GM23338 (cell line): ENCODE data around the gene SLC2A8. TPM values are rescaled to one million over a fixed set of nuclear protein-coding genes. Genes with fewer than 3 reads are reported as not detected.

ENCODE experiments used
- ATAC-seq: fragments of 200-7000 bp; cut with Tn5 transposase; 3 replicates; pipeline ENCODE4 v1.9.1; 2020
- DNase-seq: peaks from one replicate; pipeline ENCODE4 v3.0.0-alpha.2; 2015; ENCODE audit warnings: low spot score
- H2AFZ ChIP-seq: fragments of 200-600 bp; sonication (generic); 2 replicates; pipeline ENCODE4 v1.8.0; 2016; ENCODE audit warnings: antibody characterized with exemption, mild to moderate bottlenecking, moderate library complexity
- H3F3A ChIP-seq: fragments of 200-600 bp; sonication (generic); replicated peaks from 2 replicates; pipeline ENCODE4 v1.8.0; 2017; ENCODE audit warnings: antibody characterized with exemption, mixed run types, low read depth
- H3K27ac ChIP-seq: fragments of 200-600 bp; sonication (generic); 2 replicates; pipeline ENCODE4 v1.6.1; 2016; ENCODE audit warnings: low read depth
- H3K27me3 ChIP-seq: fragments of 200-600 bp; sonication (generic); 2 replicates; pipeline ENCODE4 v1.8.0; 2016; ENCODE audit warnings: mild to moderate bottlenecking, mixed run types, moderate library complexity; ENCODE audit not compliant: insufficient read depth
- H3K36me3 ChIP-seq: fragments of 200-600 bp; sonication (generic); 2 replicates; pipeline ENCODE4 v1.8.0; 2016; ENCODE audit warnings: mild to moderate bottlenecking; ENCODE audit not compliant: insufficient read depth
- H3K4me1 ChIP-seq: fragments of 200-600 bp; sonication (generic); 2 replicates; pipeline ENCODE4 v1.8.0; 2016; ENCODE audit warnings: mild to moderate bottlenecking, moderate library complexity; ENCODE audit not compliant: insufficient read depth
- H3K4me2 ChIP-seq: fragments of 200-600 bp; sonication (generic); 2 replicates; pipeline ENCODE4 v1.7.1; 2017; ENCODE audit warnings: mixed run types
- H3K4me3 ChIP-seq: fragments of 200-600 bp; sonication (generic); 2 replicates; pipeline ENCODE4 v1.6.1; 2016; ENCODE audit warnings: mixed run types
- H3K79me2 ChIP-seq: fragments of 200-600 bp; sonication (generic); replicated peaks from 2 replicates; pipeline ENCODE4 v1.8.0; 2017; ENCODE audit warnings: mild to moderate bottlenecking; ENCODE audit not compliant: insufficient read depth
- H3K9me2 ChIP-seq: fragments of 200-600 bp; sonication (generic); 2 replicates; pipeline ENCODE4 v1.8.0; 2017; ENCODE audit not compliant: insufficient read depth
- H4K20me1 ChIP-seq: fragments of 200-600 bp; sonication (generic); replicated peaks from 2 replicates; pipeline ENCODE4 v1.8.0; 2017; ENCODE audit warnings: mild to moderate bottlenecking; ENCODE audit not compliant: insufficient read depth
- H3K27ac Mint-ChIP-seq: 2 replicates; pipeline ENCODE4 v1.8.0; 2020; ENCODE audit warnings: inconsistent platforms, mild to moderate bottlenecking, moderate library complexity, mixed read lengths
- H3K27me3 Mint-ChIP-seq: 3 replicates; pipeline ENCODE4 v1.8.0; 2022; ENCODE audit warnings: low read depth, mild to moderate bottlenecking, moderate library complexity, mixed read lengths, inconsistent platforms; ENCODE audit not compliant: insufficient read depth, poor library complexity
- H3K36me3 Mint-ChIP-seq: 3 replicates; pipeline ENCODE4 v1.8.0; 2021; ENCODE audit warnings: low read depth, mild to moderate bottlenecking, inconsistent platforms, moderate library complexity, mixed read lengths
- H3K4me1 Mint-ChIP-seq: 3 replicates; pipeline ENCODE4 v1.8.0; 2020; ENCODE audit warnings: mild to moderate bottlenecking, inconsistent platforms, mixed read lengths
- H3K4me3 Mint-ChIP-seq: 3 replicates; pipeline ENCODE4 v1.8.0; 2021; ENCODE audit warnings: moderate library complexity, mild to moderate bottlenecking, inconsistent platforms, mixed read lengths
- H3K9me3 Mint-ChIP-seq: 3 replicates; pipeline ENCODE4 v1.8.0; 2020; ENCODE audit warnings: moderate library complexity, mild to moderate bottlenecking, inconsistent platforms, mixed read lengths
- CREB1 ChIP-seq: fragments of 250-450 bp; sonication (Bioruptor Pico); IDR thresholded peaks from 2 replicates; pipeline ENCODE4 v1.5.0; 2020; ENCODE audit warnings: low read depth, mild to moderate bottlenecking, moderate library complexity
- EZH2 ChIP-seq: fragments of 200-600 bp; sonication (generic); IDR thresholded peaks from one replicate; pipeline ENCODE4 v1.8.0; 2017; ENCODE audit warnings: antibody characterized with exemption, mild to moderate bottlenecking, low read depth; ENCODE audit not compliant: unreplicated experiment
- EZH2phosphoT487 ChIP-seq: fragments of 200-600 bp; sonication (generic); IDR thresholded peaks from one replicate; pipeline ENCODE4 v1.8.1; 2018; ENCODE audit warnings: antibody characterized with exemption; ENCODE audit not compliant: unreplicated experiment
- JUNB ChIP-seq: IDR thresholded peaks from one replicate; pipeline ENCODE4 v1.6.1; 2016; ENCODE audit warnings: antibody characterized with exemption; ENCODE audit not compliant: unreplicated experiment
- NANOG ChIP-seq: IDR thresholded peaks from 2 replicates; pipeline ENCODE4 v1.6.1; 2016; ENCODE audit warnings: antibody characterized with exemption, borderline replicate concordance
- POLR2AphosphoS5 ChIP-seq: IDR thresholded peaks from 2 replicates; pipeline ENCODE4 v1.6.1; 2016; ENCODE audit warnings: antibody characterized with exemption, low read depth
- STAT1 ChIP-seq: IDR thresholded peaks from one replicate; pipeline ENCODE4 v1.6.1; 2016; ENCODE audit warnings: antibody characterized with exemption; ENCODE audit not compliant: unreplicated experiment
- ZNF114 ChIP-seq: fragments of 250-450 bp; sonication (Bioruptor Pico); IDR thresholded peaks from 2 replicates; pipeline ENCODE4 v1.5.0; 2020; ENCODE audit warnings: mild to moderate bottlenecking, moderate library complexity
- ZNF331 ChIP-seq: fragments of 250-450 bp; sonication (Bioruptor Pico); IDR thresholded peaks from 2 replicates; pipeline ENCODE4 v1.5.0; 2020; ENCODE audit warnings: low read depth, mild to moderate bottlenecking, moderate library complexity
- ZNF462 ChIP-seq: fragments of 250-450 bp; sonication (Bioruptor Pico); IDR thresholded peaks from 2 replicates; pipeline ENCODE4 v1.5.0; 2020; ENCODE audit warnings: mild to moderate bottlenecking, moderate library complexity
- polyA plus RNA-seq: library from polyadenylated mRNA; unstranded; fragments of >200 nt; fragmentation: Nextera tagmentation; extraction: Ambion mirVana; gene quantifications from 2 replicates; pipeline ENCODE4 v1.2.1, GENCODE V29; 2016
- total RNA-seq: library from RNA; depleted of rRNA; stranded (reverse); fragments of >200 nt; shearing (Covaris generic); gene quantifications from 2 replicates; pipeline ENCODE4 v1.2.3, GENCODE V29; 2014
- TF ChIP-seq, protein P1 (sequence below): IDR thresholded peaks from 2 replicates; pipeline ENCODE4 v1.6.1; 2016; ENCODE audit warnings: antibody characterized with exemption
- TF ChIP-seq, protein P2 (sequence below): IDR thresholded peaks from one replicate; pipeline ENCODE4 v1.6.1; 2018; ENCODE audit warnings: antibody characterized with exemption; ENCODE audit not compliant: unreplicated experiment
- TF ChIP-seq, protein P3 (sequence below), 2 experiments: fragments of 200-600 bp in 1 of 2; sonication (generic) in 1 of 2; conservative IDR thresholded peaks; 2 replicates each; pipeline versions ENCODE4 v1.5.1 to v1.6.1; 2016 to 2017; ENCODE audit warnings: antibody characterized with exemption in 2 of 2, low read depth in 2 of 2, mild to moderate bottlenecking in 2 of 2, moderate library complexity in 1 of 2

SLC2A8 gene
- total and polyA plus RNA-seq, 2 experiments from 2014 or later = 16.3 to 34.1 TPM

DNA sequence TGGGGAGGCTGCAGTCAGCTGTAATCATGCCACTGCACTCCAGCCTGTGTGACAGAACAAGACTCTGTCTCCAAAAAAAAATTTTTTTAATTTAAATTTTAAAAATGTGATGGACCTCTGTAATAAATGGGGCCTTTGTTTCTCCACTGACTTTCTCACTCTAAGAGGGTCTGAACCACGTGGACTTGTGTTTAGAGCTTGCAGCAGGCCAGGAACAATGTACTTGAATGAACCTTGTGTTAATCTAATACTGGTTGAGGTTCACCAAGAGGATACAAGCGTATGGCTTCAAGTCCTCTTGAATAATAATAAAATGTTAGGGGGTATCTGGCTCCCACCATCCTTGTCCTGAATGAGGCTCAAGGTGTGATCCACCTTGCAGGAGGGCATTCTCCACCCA is 14.4 kb upstream of the SLC2A8 start:
- Histone ChIP-seq H3K27me3 (no peaks in the 10 kb centered on the region), H3K79me2 (no peaks in the 10 kb centered on the region), H3K4me3 (no peak overlapping the region), H3K4me1 (no peaks in the 10 kb centered on the region), H4K20me1 (no peaks in the 10 kb centered on the region; the same call in 1 of the 2 replicates), H3K4me2 (no peak overlapping the region), H3F3A (0 out of 2 replicates have a peak, but pooled peaks cover 2% of the 10 kb centered on the region), H3K9me2 (0 out of 2 replicates have a peak, but pooled peaks cover 4% of the 10 kb centered on the region), H3K27ac (no peak overlapping the region), H3K36me3 (no peaks in the 10 kb centered on the region), H2AFZ (no peak overlapping the region)
- no peak overlapping the region for H3K27ac Mint-ChIP-seq
- no peak overlapping the region for H3K4me3 Mint-ChIP-seq
- peaks cover 8% of the 10 kb centered on the region for H3K27me3 Mint-ChIP-seq
- ATAC-seq = no peak
- no peaks in the 10 kb centered on the region for H3K36me3 Mint-ChIP-seq
- no peaks in the 10 kb centered on the region for H3K4me1 Mint-ChIP-seq
- no peaks in the 10 kb centered on the region for H3K9me3 Mint-ChIP-seq
- TF ChIP-seq POLR2AphosphoS5 (no peak), NANOG (no peak), STAT1 (no peak), JUNB (no peak), CREB1 (CRISPR knock-in tag) (no peak), EZH2 (no peak), ZNF331 (CRISPR knock-in tag) (no peak), ZNF114 (CRISPR knock-in tag) (no peak), EZH2phosphoT487 (no peak), ZNF462 (CRISPR knock-in tag) (no peak)
- TF ChIP-seq, protein P1, sequence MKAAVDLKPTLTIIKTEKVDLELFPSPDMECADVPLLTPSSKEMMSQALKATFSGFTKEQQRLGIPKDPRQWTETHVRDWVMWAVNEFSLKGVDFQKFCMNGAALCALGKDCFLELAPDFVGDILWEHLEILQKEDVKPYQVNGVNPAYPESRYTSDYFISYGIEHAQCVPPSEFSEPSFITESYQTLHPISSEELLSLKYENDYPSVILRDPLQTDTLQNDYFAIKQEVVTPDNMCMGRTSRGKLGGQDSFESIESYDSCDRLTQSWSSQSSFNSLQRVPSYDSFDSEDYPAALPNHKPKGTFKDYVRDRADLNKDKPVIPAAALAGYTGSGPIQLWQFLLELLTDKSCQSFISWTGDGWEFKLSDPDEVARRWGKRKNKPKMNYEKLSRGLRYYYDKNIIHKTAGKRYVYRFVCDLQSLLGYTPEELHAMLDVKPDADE = no peak
- TF ChIP-seq, protein P2, sequence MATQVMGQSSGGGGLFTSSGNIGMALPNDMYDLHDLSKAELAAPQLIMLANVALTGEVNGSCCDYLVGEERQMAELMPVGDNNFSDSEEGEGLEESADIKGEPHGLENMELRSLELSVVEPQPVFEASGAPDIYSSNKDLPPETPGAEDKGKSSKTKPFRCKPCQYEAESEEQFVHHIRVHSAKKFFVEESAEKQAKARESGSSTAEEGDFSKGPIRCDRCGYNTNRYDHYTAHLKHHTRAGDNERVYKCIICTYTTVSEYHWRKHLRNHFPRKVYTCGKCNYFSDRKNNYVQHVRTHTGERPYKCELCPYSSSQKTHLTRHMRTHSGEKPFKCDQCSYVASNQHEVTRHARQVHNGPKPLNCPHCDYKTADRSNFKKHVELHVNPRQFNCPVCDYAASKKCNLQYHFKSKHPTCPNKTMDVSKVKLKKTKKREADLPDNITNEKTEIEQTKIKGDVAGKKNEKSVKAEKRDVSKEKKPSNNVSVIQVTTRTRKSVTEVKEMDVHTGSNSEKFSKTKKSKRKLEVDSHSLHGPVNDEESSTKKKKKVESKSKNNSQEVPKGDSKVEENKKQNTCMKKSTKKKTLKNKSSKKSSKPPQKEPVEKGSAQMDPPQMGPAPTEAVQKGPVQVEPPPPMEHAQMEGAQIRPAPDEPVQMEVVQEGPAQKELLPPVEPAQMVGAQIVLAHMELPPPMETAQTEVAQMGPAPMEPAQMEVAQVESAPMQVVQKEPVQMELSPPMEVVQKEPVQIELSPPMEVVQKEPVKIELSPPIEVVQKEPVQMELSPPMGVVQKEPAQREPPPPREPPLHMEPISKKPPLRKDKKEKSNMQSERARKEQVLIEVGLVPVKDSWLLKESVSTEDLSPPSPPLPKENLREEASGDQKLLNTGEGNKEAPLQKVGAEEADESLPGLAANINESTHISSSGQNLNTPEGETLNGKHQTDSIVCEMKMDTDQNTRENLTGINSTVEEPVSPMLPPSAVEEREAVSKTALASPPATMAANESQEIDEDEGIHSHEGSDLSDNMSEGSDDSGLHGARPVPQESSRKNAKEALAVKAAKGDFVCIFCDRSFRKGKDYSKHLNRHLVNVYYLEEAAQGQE = no peak
- TF ChIP-seq, protein P3, sequence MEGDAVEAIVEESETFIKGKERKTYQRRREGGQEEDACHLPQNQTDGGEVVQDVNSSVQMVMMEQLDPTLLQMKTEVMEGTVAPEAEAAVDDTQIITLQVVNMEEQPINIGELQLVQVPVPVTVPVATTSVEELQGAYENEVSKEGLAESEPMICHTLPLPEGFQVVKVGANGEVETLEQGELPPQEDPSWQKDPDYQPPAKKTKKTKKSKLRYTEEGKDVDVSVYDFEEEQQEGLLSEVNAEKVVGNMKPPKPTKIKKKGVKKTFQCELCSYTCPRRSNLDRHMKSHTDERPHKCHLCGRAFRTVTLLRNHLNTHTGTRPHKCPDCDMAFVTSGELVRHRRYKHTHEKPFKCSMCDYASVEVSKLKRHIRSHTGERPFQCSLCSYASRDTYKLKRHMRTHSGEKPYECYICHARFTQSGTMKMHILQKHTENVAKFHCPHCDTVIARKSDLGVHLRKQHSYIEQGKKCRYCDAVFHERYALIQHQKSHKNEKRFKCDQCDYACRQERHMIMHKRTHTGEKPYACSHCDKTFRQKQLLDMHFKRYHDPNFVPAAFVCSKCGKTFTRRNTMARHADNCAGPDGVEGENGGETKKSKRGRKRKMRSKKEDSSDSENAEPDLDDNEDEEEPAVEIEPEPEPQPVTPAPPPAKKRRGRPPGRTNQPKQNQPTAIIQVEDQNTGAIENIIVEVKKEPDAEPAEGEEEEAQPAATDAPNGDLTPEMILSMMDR (conservative IDR thresholded peaks at IDR 0.05; ENCODE audit: low read depth in 2 of 2) = no peak
- no peak for DNase-seq
